IPS-20b (cell line): ENCODE measurements around the gene CHD5.
"Not testable (repeated sequence)": the region's sequence is repeated elsewhere in the genome, so short reads cannot be mapped to it uniquely, and the experiment has no call there.

Experiments used
- H3K27ac ChIP-seq: one replicate; pipeline ENCODE4 v1.5.1; 2013; ENCODE audit warnings: low read length
- H3K27me3 ChIP-seq: 2 replicates; pipeline ENCODE4 v1.6.1; 2013; ENCODE audit warnings: mild to moderate bottlenecking, low read length, inconsistent platforms; ENCODE audit not compliant: insufficient read depth
- H3K36me3 ChIP-seq: 2 replicates; pipeline ENCODE4 v1.6.1; 2013; ENCODE audit warnings: low read depth, mild to moderate bottlenecking, inconsistent platforms, low read length, moderate library complexity; ENCODE audit not compliant: insufficient read depth
- H3K4me1 ChIP-seq: 2 replicates; pipeline ENCODE4 v1.6.1; 2013; ENCODE audit warnings: mild to moderate bottlenecking, control low read depth, inconsistent platforms, low read length, moderate library complexity; ENCODE audit not compliant: insufficient read depth
- H3K4me3 ChIP-seq: 2 replicates; pipeline ENCODE4 v1.5.1; 2013; ENCODE audit warnings: mild to moderate bottlenecking, low read length, inconsistent platforms
- H3K9ac ChIP-seq: 2 replicates; pipeline ENCODE4 v1.6.1; 2013; ENCODE audit warnings: low read depth, mild to moderate bottlenecking, inconsistent platforms, low read length, moderate library complexity
- H3K9me3 ChIP-seq: 2 replicates; pipeline ENCODE4 v1.6.1; 2013; ENCODE audit warnings: mild to moderate bottlenecking, low read depth, low read length, inconsistent platforms; ENCODE audit not compliant: insufficient read depth

The CHD5 gene

GRCh38 chr1:6180268-6180706 lies at the start of gene CHD5:
Gene CHD5, minus strand, starts transcription at chr1:6180321. Its CDS starts 298 bp downstream, at chr1:6180023.
- Histone ChIP-seq H3K9me3 (no peaks in the 10 kb centered on the region; the same call in 1 of the 2 replicates), H3K36me3 (peaks cover 10% of the 10 kb centered on the region), H3K27ac (no peak within 1 kb of the TSS), H3K9ac (no peak within 1 kb of the TSS), H3K4me3 (peak within 1 kb of the TSS; percentile 45; the same call in 1 of the 2 replicates), H3K4me1 (peaks cover 7% of the 10 kb centered on the region), H3K27me3 (peaks cover 85% of the 10 kb centered on the region)

GRCh38 chr1:6225651-6226050 lies 45.5 kb upstream of the CHD5 start:
- peaks cover 94% of the 10 kb centered on the region for H3K36me3 ChIP-seq
- H3K9me3 ChIP-seq = no peaks in the 10 kb centered on the region
- H3K9ac ChIP-seq = no peak overlapping the region

GRCh38 chr1:6224718-6225117 lies 44.6 kb upstream of the CHD5 start:
- Histone ChIP-seq H3K27ac (no peak overlapping the region), H3K4me1 (no peaks in the 10 kb centered on the region), H3K9me3 (no peaks in the 10 kb centered on the region), H3K36me3 (peaks cover 90% of the 10 kb centered on the region), H3K9ac (no peak overlapping the region), H3K27me3 (no peaks in the 10 kb centered on the region), H3K4me3 (no peak overlapping the region)

More at GRCh38 chr1:6225651-6226050, 45.5 kb upstream of the CHD5 start:
- no peaks in the 10 kb centered on the region for H3K27me3 ChIP-seq
- no peak overlapping the region for H3K27ac ChIP-seq
- no peak overlapping the region for H3K4me3 ChIP-seq
- no peaks in the 10 kb centered on the region for H3K4me1 ChIP-seq

GRCh38 chr1:6223617-6224016 lies 43.5 kb upstream of the CHD5 start:
- Histone ChIP-seq H3K9me3 (no peaks in the 10 kb centered on the region), H3K27me3 (no peaks in the 10 kb centered on the region), H3K4me3 (no peak overlapping the region), H3K36me3 (peaks cover 82% of the 10 kb centered on the region), H3K27ac (no peak overlapping the region), H3K4me1 (no peaks in the 10 kb centered on the region), H3K9ac (no peak overlapping the region)

GRCh38 chr1:6222636-6223035 lies 42.5 kb upstream of the CHD5 start:
- Histone ChIP-seq H3K9ac (no peak overlapping the region), H3K4me1 (no peaks in the 10 kb centered on the region), H3K36me3 (peaks cover 72% of the 10 kb centered on the region), H3K27ac (no peak overlapping the region), H3K4me3 (no peak overlapping the region), H3K9me3 (no peaks in the 10 kb centered on the region), H3K27me3 (no peaks in the 10 kb centered on the region)

- H3K4me3 ChIP-seq = no peak overlapping the region
- no peaks in the 10 kb centered on the region for H3K27me3 ChIP-seq
- no peaks in the 10 kb centered on the region for H3K9me3 ChIP-seq
- peaks cover 59% of the 10 kb centered on the region for H3K36me3 ChIP-seq
- H3K9ac ChIP-seq = no peak overlapping the region
- H3K27ac ChIP-seq = no peak overlapping the region
- H3K4me1 ChIP-seq = no peaks in the 10 kb centered on the region
These were observed 41.2 kb upstream of the CHD5 start for GRCh38 chr1:6221210-6221784.

- Histone ChIP-seq H3K27me3 (no peaks in the 10 kb centered on the region), H3K9me3 (no peaks in the 10 kb centered on the region), H3K36me3 (peaks cover 49% of the 10 kb centered on the region), H3K27ac (no peak overlapping the region), H3K9ac (no peak overlapping the region), H3K4me3 (no peak overlapping the region), H3K4me1 (no peaks in the 10 kb centered on the region)
These were observed 40.1 kb upstream of the CHD5 start for GRCh38 chr1:6220236-6220635.

GRCh38 chr1:6219641-6220040 lies 39.5 kb upstream of the CHD5 start:
- H3K27me3 ChIP-seq, H3K9me3 ChIP-seq, H3K4me3 ChIP-seq, H3K27ac ChIP-seq, H3K4me1 ChIP-seq, H3K9ac ChIP-seq: not testable (repeated sequence)
- H3K36me3 ChIP-seq = peaks cover 43% of the 10 kb centered on the region

- H3K27me3 ChIP-seq = no peaks in the 10 kb centered on the region
- no peaks in the 10 kb centered on the region for H3K4me1 ChIP-seq
- H3K4me3 ChIP-seq = no peak overlapping the region
- peaks cover 32% of the 10 kb centered on the region for H3K36me3 ChIP-seq
- H3K9ac ChIP-seq = no peak overlapping the region; the same call in 1 of the 2 replicates
- H3K9me3 ChIP-seq = no peaks in the 10 kb centered on the region
- no peak overlapping the region for H3K27ac ChIP-seq
These were observed 38.4 kb upstream of the CHD5 start for GRCh38 chr1:6218375-6219164.

- no peak overlapping the region for H3K4me3 ChIP-seq
- no peaks in the 10 kb centered on the region; the same call in 1 of the 2 replicates for H3K4me1 ChIP-seq
- H3K27ac ChIP-seq = no peak overlapping the region
- H3K36me3 ChIP-seq = no peaks in the 10 kb centered on the region
- no peaks in the 10 kb centered on the region for H3K9me3 ChIP-seq
- H3K9ac ChIP-seq = no peak overlapping the region
- peaks cover 34% of the 10 kb centered on the region for H3K27me3 ChIP-seq
These were observed 32.3 kb upstream of the CHD5 start for GRCh38 chr1:6212193-6212959.

- Histone ChIP-seq H3K4me1 (no peaks in the 10 kb centered on the region; the same call in 1 of the 2 replicates), H3K27me3 (peaks cover 40% of the 10 kb centered on the region), H3K27ac (no peak overlapping the region), H3K9ac (no peak overlapping the region), H3K9me3 (no peaks in the 10 kb centered on the region), H3K36me3 (no peaks in the 10 kb centered on the region), H3K4me3 (no peak overlapping the region)
These were observed 31.6 kb upstream of the CHD5 start for GRCh38 chr1:6211731-6212130.
